GM18861 (cell line): ENCODE measurements around the gene PPP2R5D.
"Not testable (repeated sequence)": the region's sequence is repeated elsewhere in the genome, so short reads cannot be mapped to it uniquely, and the experiment has no call there.

Source experiments
- ATAC-seq: cut with Tn5 transposase; IDR thresholded peaks from one replicate; pipeline ENCODE4 v1.9.1; 2021; ENCODE audit not compliant: unreplicated experiment

Gene PPP2R5D

GRCh38 chr6:42988486-42989020 lies 4.2 kb downstream of the PPP2R5D start:
- no peak for ATAC-seq

GRCh38 chr6:42989923-42990322 lies 5.6 kb downstream of the PPP2R5D start:
- ATAC-seq = no peak

GRCh38 chr6:42993445-42993844 lies 9.1 kb downstream of the PPP2R5D start:
- no peak for ATAC-seq

- ATAC-seq = no peak
These were observed 12.1 kb downstream of the PPP2R5D start for GRCh38 chr6:42996513-42996912.

- ATAC-seq = not testable (repeated sequence)
These were observed 13.8 kb downstream of the PPP2R5D start for GRCh38 chr6:42998205-42998604.

- ATAC-seq = no peak
These were observed 17.5 kb downstream of the PPP2R5D start for GRCh38 chr6:43001843-43002242.

GRCh38 chr6:43005844-43006243 lies 21.5 kb downstream of the PPP2R5D start:
- no peak for ATAC-seq

- ATAC-seq = no peak
These were observed 21.9 kb downstream of the PPP2R5D start for GRCh38 chr6:43006251-43006650.

- ATAC-seq = no peak
These were observed 22.8 kb downstream of the PPP2R5D start for GRCh38 chr6:43007126-43007525.

GRCh38 chr6:43009124-43009523 lies 24.8 kb downstream of the PPP2R5D start:
- no peak for ATAC-seq

GRCh38 chr6:43011207-43011606 lies 26.8 kb downstream of the PPP2R5D start:
- ATAC-seq = no peak

- ATAC-seq = no peak
These were observed 28.0 kb downstream of the PPP2R5D start for GRCh38 chr6:43012364-43012763.

GRCh38 chr6:43013097-43013842 lies 28.9 kb downstream of the PPP2R5D start:
- no peak for ATAC-seq

- peak; percentile 91 for ATAC-seq
These were observed 29.6 kb downstream of the PPP2R5D start, which contains the start of the genes KLHDC3 and MEA1 for GRCh38 chr6:43013843-43014433. TSS of gene KLHDC3 (plus strand) at chr6:43014249. CDS start at chr6:43017193, 2,944 bp downstream. TSS of gene MEA1 (minus strand) at chr6:43013946. CDS start at chr6:43013813, 133 bp downstream.

GRCh38 chr6:43014434-43014909 lies 30.1 kb downstream of the PPP2R5D start:
- no peak for ATAC-seq

GRCh38 chr6:43016176-43016942 lies 32.0 kb downstream of the PPP2R5D start:
- ATAC-seq = no peak

- ATAC-seq = no peak
These were observed 32.6 kb downstream of the PPP2R5D start for GRCh38 chr6:43016943-43017334.

- no peak for ATAC-seq
These were observed 34.8 kb downstream of the PPP2R5D start for GRCh38 chr6:43019152-43019551.

- no peak for ATAC-seq
These were observed 35.8 kb downstream of the PPP2R5D start for GRCh38 chr6:43020052-43020705.

GRCh38 chr6:43020847-43021246 lies 36.5 kb downstream of the PPP2R5D start:
- no peak for ATAC-seq
